Subcutaneous adipose tissue (tissue), 4 donors: ENCODE measurements around the gene IQCC. TPM values are rescaled to one million over a fixed set of nuclear protein-coding genes. Genes with fewer than 3 reads are reported as not detected.

Source experiments
- total RNA-seq, 4 donors: library from RNA; depleted of rRNA; stranded (reverse); fragments of >200 nt; gene quantifications; one replicate each; pipeline ENCODE4 v1.1.0, GENCODE V29; 2016
- TF ChIP-seq, protein P1 (sequence below): fragments of 450-650 bp; IDR thresholded peaks from one replicate; pipeline ENCODE4 v1.5.1; 2016; ENCODE audit warnings: low read depth, mild to moderate bottlenecking, control low read depth, antibody characterized with exemption, moderate library complexity

Gene IQCC
- total RNA-seq, 4 donors from 2014 or later: 0.85 to 1.5 (median 1.1) TPM; not detected in 1

DNA sequence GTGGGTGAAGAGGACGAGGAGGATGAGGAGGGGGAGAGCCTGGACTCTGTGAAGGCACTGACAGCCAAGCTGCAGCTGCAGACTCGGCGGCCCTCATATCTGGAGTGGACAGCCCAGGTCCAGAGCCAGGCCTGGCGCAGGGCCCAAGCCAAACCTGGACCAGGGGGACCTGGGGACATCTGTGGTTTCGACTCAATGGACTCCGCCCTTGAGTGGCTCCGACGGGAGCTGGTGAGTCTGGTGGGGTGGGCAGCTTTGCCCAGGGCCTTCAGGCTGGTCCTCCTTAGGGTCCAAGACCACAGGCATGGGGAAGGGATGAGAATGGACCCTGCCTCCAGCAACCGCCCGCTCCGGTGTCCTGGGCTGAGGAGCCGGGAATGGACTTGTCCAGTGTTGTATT, 42.0 kb downstream of the IQCC start:
- TF ChIP-seq, protein P1, sequence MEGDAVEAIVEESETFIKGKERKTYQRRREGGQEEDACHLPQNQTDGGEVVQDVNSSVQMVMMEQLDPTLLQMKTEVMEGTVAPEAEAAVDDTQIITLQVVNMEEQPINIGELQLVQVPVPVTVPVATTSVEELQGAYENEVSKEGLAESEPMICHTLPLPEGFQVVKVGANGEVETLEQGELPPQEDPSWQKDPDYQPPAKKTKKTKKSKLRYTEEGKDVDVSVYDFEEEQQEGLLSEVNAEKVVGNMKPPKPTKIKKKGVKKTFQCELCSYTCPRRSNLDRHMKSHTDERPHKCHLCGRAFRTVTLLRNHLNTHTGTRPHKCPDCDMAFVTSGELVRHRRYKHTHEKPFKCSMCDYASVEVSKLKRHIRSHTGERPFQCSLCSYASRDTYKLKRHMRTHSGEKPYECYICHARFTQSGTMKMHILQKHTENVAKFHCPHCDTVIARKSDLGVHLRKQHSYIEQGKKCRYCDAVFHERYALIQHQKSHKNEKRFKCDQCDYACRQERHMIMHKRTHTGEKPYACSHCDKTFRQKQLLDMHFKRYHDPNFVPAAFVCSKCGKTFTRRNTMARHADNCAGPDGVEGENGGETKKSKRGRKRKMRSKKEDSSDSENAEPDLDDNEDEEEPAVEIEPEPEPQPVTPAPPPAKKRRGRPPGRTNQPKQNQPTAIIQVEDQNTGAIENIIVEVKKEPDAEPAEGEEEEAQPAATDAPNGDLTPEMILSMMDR: no peak

DNA sequence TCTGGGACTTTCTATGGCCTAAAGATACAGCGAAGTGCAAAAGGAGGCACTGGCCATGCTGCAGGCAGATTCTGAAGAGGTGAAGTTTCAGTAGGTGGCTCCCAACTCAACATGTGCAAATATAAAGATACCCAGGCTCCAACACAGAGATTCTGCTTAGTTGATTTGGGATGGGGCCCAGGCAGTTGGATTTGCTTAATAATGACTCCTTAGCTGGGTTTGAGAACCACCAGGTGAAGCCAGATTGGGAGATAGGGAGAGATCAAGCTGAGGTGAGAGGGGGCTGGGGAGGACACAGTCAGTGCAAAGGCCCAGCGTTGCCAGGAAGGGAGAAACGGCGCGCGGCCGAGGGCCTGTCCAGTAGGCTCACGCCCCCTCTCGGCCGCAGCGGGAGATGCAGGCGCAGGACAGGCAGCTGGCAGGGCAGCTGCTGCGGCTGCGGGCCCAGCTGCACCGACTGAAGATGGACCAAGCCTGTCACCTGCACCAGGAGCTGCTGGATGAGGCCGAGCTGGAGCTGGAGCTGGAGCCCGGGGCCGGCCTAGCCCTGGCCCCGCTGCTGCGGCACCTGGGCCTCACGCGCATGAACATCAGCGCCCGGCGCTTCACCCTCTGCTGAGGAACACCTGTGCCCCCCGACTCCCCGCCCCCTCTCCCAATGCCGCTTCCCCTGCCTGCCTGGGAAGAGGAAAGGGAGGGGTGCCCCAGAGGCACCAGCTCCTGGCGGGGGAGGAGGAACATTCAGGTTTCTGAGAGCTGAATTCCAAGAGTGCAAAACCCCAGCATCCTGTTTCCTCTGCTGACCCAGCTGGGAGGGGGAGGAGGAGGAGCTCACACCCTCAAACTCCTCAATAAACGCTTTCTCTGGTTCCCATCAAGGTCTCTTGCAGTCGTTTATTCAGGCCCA, 42.8 kb downstream of the IQCC start:
- TF ChIP-seq, protein P1: no peak

DNA sequence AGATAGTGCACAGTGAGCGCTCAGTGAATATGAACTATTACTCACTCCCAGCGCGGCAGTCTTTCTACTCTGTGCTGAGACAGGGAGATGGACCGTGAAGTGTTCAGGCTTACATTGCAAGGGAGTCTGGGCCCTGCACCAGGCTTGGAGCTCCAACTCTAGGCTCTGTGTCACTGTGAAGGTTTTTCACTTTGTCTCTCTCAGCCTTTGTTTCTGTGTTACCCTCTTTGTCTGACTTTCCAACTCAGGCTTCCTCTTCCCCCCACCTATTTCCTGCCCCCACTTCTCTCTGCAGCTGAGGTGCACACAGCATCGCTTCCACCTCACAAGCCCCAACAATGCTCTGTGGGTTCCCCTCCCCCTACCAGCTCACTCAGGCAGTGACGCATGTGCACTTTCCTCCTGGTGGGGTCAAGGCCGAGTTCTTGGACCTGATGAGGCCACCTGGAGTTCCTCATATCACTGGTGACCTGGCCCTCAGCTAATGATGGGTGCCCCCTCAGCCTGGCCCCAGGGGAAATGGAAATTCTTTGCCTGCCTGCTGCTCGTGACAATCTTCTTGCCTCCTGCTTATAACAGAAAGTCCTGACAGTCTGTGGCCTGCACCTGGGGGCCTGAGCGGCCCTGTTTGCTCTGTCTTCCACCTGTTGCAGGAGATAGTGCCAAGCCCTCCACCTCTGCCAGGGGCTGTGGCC, 44.5 kb downstream of the IQCC start:
- TF ChIP-seq, protein P1: no peak

DNA sequence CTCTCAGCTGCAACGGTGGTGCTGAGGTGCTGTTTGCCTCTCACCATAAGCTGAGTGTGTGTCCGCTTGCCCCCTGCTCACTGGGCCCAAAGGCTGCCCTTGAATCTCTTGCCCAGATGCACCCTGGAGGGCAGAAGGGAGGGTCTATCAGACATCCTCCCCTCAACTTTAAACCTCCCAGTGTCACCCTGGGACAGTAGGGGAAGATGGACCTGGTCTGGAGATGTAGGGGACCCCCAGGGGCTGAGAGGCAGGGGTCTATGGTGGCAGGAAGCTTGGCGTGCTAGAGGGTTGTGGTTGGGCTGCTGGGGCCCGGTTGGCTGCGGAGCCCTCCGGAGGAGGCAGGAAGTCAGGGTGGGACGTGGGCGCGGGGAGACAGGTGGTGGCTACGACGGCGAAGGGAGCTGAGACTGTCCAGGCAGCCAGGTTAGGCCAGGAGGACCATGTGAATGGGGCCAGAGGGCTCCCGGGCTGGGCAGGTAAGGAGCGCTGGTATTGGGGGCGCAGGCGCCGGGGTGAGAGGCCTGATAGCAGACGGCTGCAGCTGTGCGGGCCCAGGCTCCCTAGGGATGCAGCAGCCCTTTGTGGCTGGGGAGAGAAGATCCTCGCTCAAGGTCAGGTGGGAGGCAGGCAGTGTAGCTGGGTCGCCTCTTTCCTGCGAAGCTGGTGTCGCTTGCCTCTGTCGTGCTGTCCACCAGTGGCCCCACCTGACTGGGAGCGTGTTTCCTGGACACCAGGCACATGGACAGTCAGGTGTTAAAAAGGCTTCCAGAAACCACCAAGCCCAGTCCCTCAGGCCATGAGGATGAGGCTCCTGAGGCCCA, 45.6 kb downstream of the IQCC start, which contains the start of gene LCK:
TSS of gene LCK (plus strand) at position 373 of the 824 bp plus-strand sequence. CDS start 23,065 bp downstream, outside the sequence.
- TF ChIP-seq, protein P1: no peak

DNA sequence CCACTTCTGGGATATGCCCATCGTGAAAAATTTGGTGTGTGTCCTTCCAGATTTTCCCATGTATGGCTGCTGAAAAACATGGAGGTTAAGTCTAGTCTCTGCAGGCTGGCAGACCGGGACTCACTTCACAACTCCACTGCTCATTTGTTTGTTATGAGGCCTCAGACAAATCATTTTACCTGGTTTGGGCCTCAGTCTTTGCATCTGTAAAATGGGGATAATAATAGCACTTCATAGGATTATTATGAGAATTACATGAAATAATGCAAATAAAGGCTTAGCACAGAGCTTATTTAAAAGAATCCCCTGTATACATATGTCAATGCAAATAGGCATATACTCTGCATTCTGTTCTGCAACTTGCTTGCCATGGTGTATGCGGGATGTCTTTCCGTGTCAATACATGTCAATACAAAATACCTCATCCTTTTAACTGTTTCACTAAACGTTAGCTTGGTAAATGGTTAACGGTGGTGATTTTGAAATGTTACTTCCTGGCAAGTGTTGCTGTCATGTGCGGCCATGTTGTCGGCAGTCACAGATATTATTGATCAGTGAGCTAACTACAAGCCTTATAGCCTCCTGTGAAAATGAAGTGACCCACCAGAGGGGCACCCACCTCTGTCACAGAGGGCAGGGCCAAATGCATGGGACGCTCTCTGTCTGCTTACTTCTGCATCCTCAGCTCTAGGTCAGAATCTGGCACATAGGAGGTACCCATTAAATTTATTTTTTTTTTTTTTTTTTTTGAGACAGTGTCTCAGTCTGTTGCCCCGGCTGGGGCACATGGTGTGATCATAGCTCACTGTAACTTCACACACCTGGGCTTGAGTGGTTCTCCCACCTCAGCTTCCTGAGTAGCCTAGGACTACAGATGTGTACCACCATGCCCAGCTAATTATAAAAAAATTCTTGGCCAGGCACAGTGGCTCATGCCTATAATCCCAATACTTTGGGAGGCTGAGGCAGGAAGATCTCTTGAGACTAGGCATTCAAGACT, 49.9 kb downstream of the IQCC start:
- TF ChIP-seq, protein P1: no peak

DNA sequence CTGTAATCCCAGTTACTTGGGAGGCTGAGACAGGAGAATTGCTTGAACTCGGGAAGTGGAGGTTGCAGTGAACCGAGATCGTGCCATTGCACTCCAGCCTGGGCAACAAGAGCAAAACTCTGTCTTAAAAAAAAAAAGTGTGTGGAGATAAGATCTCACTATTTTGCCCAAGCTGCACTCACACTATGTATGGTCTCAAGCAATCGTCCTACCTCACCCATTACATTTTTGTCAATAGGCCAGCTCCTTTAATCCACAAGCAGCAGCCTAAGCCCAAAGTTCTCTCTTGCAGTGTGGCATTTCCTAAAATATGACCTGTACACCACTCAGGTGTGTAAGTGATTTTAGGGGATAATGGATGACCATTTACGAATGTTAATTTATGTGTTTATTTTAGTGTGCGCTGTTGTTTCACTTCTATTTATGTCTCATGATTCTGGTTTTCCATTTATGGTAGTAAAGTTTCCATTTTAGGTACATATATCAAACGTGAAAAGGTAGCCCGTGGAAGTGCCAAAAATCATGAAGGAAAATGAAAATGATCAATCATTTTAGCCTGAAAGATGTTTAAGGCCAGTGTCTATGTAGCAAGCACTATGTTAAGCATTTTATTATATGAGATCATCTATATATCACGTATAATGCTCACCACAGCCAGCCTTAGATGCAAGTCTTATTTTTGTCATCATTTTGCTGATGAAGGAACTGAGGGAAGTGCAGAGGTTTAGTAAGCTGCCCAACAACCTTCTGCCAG, 51.2 kb downstream of the IQCC start:
- TF ChIP-seq, protein P1: no peak
